ENCODE results near the gene HIVEP3. TPM values are rescaled to one million over a fixed set of nuclear protein-coding genes. Genes with fewer than 3 reads are reported as not detected.

HIVEP3 gene
- total RNA-seq, 4 donors from 2014 or later: 4.6 to 8.3 (median 6.5) TPM

DNA sequence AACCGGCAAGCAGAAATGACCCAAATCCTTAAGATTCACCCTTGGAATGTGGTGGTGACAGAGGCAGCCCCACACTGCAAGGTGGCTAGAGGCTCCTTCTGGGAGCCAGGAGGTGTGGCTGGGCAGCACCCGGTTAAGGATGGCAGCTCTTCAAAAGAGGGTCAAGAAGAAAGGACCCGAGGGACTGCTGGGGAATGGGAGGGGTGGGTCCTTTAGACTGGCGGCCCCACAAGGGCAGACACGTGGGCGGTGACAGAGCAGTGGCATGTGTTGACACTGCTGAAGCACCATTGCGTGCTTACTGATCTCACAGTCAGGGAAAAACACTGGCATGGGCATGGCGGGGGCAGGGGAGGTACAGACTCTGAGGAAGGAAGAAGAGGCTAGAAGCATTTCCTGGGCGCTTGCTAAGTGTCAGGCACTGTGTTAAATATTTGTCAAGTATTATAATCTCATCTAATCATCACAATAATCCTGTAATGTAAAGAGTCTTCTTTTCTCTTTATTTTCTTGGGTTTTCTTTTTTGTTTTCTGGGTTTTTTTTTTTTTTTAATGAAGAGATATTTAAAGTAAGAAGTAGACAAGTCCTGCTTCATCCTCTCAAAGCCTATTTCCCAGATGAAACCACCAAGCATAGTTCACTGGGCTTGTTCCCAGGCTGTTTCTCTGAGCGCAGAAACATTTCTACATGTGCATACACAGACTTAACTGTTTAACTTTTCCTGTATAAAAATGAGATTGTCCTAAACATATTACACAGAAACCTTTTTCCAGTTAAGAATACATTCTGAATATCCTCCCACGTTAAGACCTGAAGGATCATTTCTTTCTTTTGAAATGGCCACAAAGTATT, 268.5 kb downstream of the HIVEP3 start:
- no peaks in the 10 kb centered on the region for H3K9me3 ChIP-seq
- TF ChIP-seq POLR2A (IDR thresholded peaks at IDR 0.05) (no peak), CTCF (IDR thresholded peaks at IDR 0.05) (no peak)
- H3K4me1 ChIP-seq: no peaks in the 10 kb centered on the region
- no peak overlapping the region for H3K4me3 ChIP-seq
- DNase-seq: no peak
- no peaks in the 10 kb centered on the region for H3K27me3 ChIP-seq
- H3K36me3 ChIP-seq: no peaks in the 10 kb centered on the region
- H3K27ac ChIP-seq: no peak overlapping the region

DNA sequence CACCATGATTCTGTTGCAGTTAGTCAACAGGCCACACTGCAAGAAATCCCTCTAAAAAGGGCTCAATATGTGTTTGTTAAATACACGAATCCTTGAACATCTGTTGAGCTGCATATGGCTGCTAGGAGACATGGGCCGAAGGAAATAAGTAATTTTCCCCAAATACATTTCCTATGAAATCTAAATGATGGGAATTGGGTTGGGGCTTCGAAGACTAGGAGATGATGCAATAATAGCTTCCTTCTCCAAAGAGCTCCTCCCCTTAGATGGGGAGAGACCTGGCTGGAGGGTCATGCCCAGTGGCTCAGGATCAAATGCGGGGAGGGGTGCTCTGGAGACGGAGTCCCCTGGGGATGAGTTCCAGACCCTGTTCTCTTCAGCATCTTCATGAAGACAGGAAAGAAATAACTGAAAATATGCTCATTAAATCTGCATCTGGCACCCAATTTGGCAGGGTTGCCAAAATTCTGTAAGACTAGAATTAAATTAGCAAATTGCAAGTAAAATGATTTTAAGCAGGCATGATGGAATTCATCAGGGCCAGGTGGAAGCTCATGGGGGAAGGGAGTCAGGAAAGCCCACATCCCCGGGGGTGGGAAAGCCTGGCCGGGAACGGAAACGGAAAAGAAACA, 269.2 kb downstream of the HIVEP3 start:
- TF ChIP-seq POLR2A (IDR thresholded peaks at IDR 0.05) (no peak), CTCF (IDR thresholded peaks at IDR 0.05) (no peak)
- no peaks in the 10 kb centered on the region for H3K4me1 ChIP-seq

DNA sequence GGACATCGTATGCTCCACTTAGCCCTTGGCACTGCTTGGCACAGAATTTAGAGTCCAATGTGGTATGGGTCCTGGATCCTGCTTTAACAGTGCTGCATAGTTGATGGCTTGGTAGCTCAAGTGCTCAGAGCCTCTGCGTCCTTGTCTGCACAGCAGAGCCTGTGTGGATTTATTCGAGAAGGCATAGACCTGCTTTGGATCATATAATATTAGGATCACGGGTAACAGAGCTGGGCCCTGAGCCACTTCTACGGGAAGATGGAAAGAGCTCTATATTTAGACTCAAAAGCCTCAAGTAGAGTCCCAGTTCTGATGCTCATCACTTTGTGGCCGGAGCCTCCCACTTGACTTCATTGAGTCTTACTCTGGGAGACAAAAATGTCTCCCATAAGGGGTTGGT, 269.9 kb downstream of the HIVEP3 start:
- no peak overlapping the region for H3K27ac ChIP-seq
- DNase-seq: no peak

More for the DNA sequence above, 269.2 kb downstream of the HIVEP3 start:
- no peaks in the 10 kb centered on the region for H3K9me3 ChIP-seq
- no peaks in the 10 kb centered on the region for H3K27me3 ChIP-seq
- no peak overlapping the region for H3K4me3 ChIP-seq
- no peak for DNase-seq
- no peaks in the 10 kb centered on the region for H3K36me3 ChIP-seq
- no peak overlapping the region for H3K27ac ChIP-seq

GRCh38 chr1:41648230-41648629, 270.5 kb downstream of the HIVEP3 start:
- no peaks in the 10 kb centered on the region for H3K9me3 ChIP-seq

More for the DNA sequence above, 269.9 kb downstream of the HIVEP3 start:
- Histone ChIP-seq H3K4me3 (no peak overlapping the region), H3K27me3 (no peaks in the 10 kb centered on the region), H3K36me3 (no peaks in the 10 kb centered on the region), H3K4me1 (no peaks in the 10 kb centered on the region), H3K9me3 (no peaks in the 10 kb centered on the region)
- TF ChIP-seq CTCF (IDR thresholded peaks at IDR 0.05) (no peak), POLR2A (IDR thresholded peaks at IDR 0.05) (no peak)

More at GRCh38 chr1:41648230-41648629, 270.5 kb downstream of the HIVEP3 start:
- TF ChIP-seq CTCF (IDR thresholded peaks at IDR 0.05): no peak
- Histone ChIP-seq H3K4me1 (no peaks in the 10 kb centered on the region), H3K27me3 (no peaks in the 10 kb centered on the region), H3K4me3 (no peak overlapping the region), H3K36me3 (no peaks in the 10 kb centered on the region), H3K27ac (no peak overlapping the region)
- DNase-seq: no peak
